WERI-Rb-1 (cell line): ENCODE measurements around the gene P2RX2.

Experiments
- DNase-seq: peaks from one replicate; pipeline ENCODE4 v3.0.0-alpha.2; 2020
- H3K27ac ChIP-seq: fragments of 250-450 bp; sonication (Bioruptor Pico); 2 replicates; pipeline ENCODE4 v1.5.1; 2020; ENCODE audit warnings: mild to moderate bottlenecking, moderate library complexity
- H3K27me3 ChIP-seq: fragments of 250-450 bp; sonication (Bioruptor Pico); 2 replicates; pipeline ENCODE4 v1.5.1; 2021; ENCODE audit warnings: mild to moderate bottlenecking, low read depth, moderate library complexity; ENCODE audit not compliant: insufficient read depth, severe bottlenecking
- H3K36me3 ChIP-seq: fragments of 250-450 bp; sonication (Bioruptor Pico); 2 replicates; pipeline ENCODE4 v1.5.1; 2020; ENCODE audit warnings: mild to moderate bottlenecking, moderate library complexity
- H3K4me3 ChIP-seq: 2 replicates; pipeline ENCODE4 v1.5.1; 2011; ENCODE audit warnings: low read depth, mild to moderate bottlenecking, control low read depth, low read length
- H3K9me3 ChIP-seq: fragments of 250-450 bp; sonication (Bioruptor Pico); 2 replicates; pipeline ENCODE4 v1.5.1; 2021; ENCODE audit warnings: mild to moderate bottlenecking, moderate library complexity; ENCODE audit not compliant: severe bottlenecking
- CTCF ChIP-seq: IDR thresholded peaks from 2 replicates; pipeline ENCODE4 v1.5.1; 2011; ENCODE audit warnings: low read depth, mild to moderate bottlenecking, control low read depth, inconsistent platforms, low read length

Gene P2RX2

GRCh38 chr12:132658149-132658894 lies 39.7 kb downstream of the P2RX2 start:
- Histone ChIP-seq H3K27ac (no peak overlapping the region), H3K27me3 (no peaks in the 10 kb centered on the region), H3K4me3 (no peak overlapping the region), H3K36me3 (peaks cover 98% of the 10 kb centered on the region), H3K9me3 (no peaks in the 10 kb centered on the region)
- no peak for TF ChIP-seq CTCF
- no peak for DNase-seq

- TF ChIP-seq CTCF = no peak
- DNase-seq = no peak
- Histone ChIP-seq H3K9me3 (no peaks in the 10 kb centered on the region), H3K36me3 (peaks cover 98% of the 10 kb centered on the region), H3K27ac (no peak overlapping the region), H3K27me3 (no peaks in the 10 kb centered on the region), H3K4me3 (no peak overlapping the region)
Measured at GRCh38 chr12:132659146-132659545, 40.6 kb downstream of the P2RX2 start.

- peaks cover 98% of the 10 kb centered on the region for H3K36me3 ChIP-seq
- no peaks in the 10 kb centered on the region for H3K27me3 ChIP-seq
- H3K27ac ChIP-seq = no peak overlapping the region
- H3K4me3 ChIP-seq = no peak overlapping the region
- no peaks in the 10 kb centered on the region for H3K9me3 ChIP-seq
- DNase-seq = no peak
- no peak for TF ChIP-seq CTCF
Measured at GRCh38 chr12:132660052-132660451, 41.5 kb downstream of the P2RX2 start.

- Histone ChIP-seq H3K27ac (no peak overlapping the region), H3K9me3 (no peaks in the 10 kb centered on the region), H3K36me3 (peaks cover 98% of the 10 kb centered on the region), H3K27me3 (no peaks in the 10 kb centered on the region), H3K4me3 (no peak overlapping the region)
- no peak for TF ChIP-seq CTCF
- DNase-seq = no peak
Measured at GRCh38 chr12:132660996-132661395, 42.4 kb downstream of the P2RX2 start.

- H3K27ac ChIP-seq = no peak overlapping the region
- peaks cover 98% of the 10 kb centered on the region for H3K36me3 ChIP-seq
- H3K9me3 ChIP-seq = no peaks in the 10 kb centered on the region
- no peak for DNase-seq
- TF ChIP-seq CTCF = no peak
- no peak overlapping the region for H3K4me3 ChIP-seq
- H3K27me3 ChIP-seq = no peaks in the 10 kb centered on the region
Measured at GRCh38 chr12:132661972-132662371, 43.4 kb downstream of the P2RX2 start.
